ENCODE data around the gene CPT1B.

- TF ChIP-seq CTCF (conservative IDR thresholded peaks at IDR 0.05; ENCODE audit: low read depth in 2 of 2) (no peak), EZH2phosphoT487 (IDR thresholded peaks at IDR 0.05; ENCODE audit: unreplicated experiment) (no peak), STAT1 (IDR thresholded peaks at IDR 0.05; ENCODE audit: unreplicated experiment) (no peak), ZNF331 (CRISPR knock-in tag; IDR thresholded peaks at IDR 0.05; ENCODE audit: low read depth) (no peak), JUNB (IDR thresholded peaks at IDR 0.05; ENCODE audit: unreplicated experiment) (no peak), EZH2 (IDR thresholded peaks at IDR 0.05; ENCODE audit: low read depth, unreplicated experiment) (no peak), CREB1 (CRISPR knock-in tag; IDR thresholded peaks at IDR 0.05; ENCODE audit: low read depth) (peak; percentile 86)
These were observed 4.5 kb upstream of the CPT1B start, which contains the start of gene CHKB for GRCh38 chr22:50582493-50583293.

Measured in GM23338 (cell line).